ENCODE data around the gene GSTA2.
"Not testable (repeated sequence)": the region's sequence is repeated elsewhere in the genome, so short reads cannot be mapped to it uniquely, and the experiment has no call there.

Gene GSTA2

DNA sequence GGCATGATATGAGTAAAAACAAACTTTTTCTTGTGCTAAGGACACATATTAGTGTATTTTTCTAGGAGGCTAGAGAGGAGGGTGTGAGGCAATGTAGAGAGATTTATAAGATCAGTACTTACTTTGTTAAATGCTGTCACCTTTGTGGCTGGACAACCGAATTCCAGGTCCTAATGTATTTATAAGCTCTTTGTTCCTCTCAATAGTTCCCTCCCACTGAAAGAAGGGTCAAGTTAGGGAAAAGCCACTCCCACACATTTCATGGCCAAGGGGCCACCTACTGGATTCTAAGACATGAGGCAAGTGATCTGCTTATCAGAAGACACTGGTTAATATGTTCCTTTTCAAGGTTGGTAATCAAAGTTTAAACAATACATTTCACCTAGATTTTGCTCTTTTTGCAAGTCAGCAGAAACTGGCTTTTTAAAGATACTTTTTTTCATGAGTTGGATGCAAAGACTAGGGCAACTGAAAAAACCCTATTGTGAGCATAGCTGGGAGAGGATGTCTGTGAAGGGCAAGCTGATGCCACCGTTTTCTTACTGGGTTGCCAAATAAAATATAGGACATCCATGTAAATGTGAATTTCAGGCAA is at the start of gene GSTA2:
Gene GSTA2 (minus strand): TSS at position 154 of the 595 bp plus-strand sequence. CDS start 5,528 bp downstream, outside the sequence.
- not testable (repeated sequence) for H3K9ac ChIP-seq (ENCODE audit: low read length); H3K27me3 ChIP-seq (ENCODE audit: control insufficient read depth in 1 of 2, insufficient read depth in 2 of 2, low read length in 2 of 2); H3K27ac ChIP-seq (ENCODE audit: low read depth, low read length); H3K36me3 ChIP-seq (ENCODE audit: insufficient read depth, low read length); H3K4me1 ChIP-seq (ENCODE audit: insufficient read depth, low read length); H3K9me3 ChIP-seq (ENCODE audit: low read length); H3K4me3 ChIP-seq (ENCODE audit: low read depth in 1 of 2, low read length in 2 of 2)

DNA sequence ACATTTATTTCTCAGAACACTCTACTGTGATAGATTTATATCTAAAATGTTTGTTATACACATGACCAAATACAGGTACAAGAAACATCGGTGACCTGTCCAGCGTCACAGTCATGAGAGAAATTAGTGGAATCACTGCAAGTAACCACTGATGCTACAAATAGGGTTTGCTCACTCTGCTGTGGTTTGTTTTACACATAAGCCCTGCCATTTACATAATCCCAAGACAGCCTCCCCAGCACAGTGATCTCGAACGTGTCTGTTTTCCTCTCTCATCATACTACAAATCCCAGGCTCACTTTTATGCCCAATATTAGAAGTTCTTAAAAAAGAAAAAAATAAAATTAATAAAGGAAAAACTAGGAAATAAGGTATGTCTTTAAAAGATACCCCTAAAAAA is 46.5 kb upstream of the GSTA2 start:
- not testable (repeated sequence) for H3K4me3 ChIP-seq (ENCODE audit: low read depth in 1 of 2, low read length in 2 of 2); H3K9me3 ChIP-seq (ENCODE audit: low read length); H3K9ac ChIP-seq (ENCODE audit: low read length); H3K27me3 ChIP-seq (ENCODE audit: control insufficient read depth in 1 of 2, insufficient read depth in 2 of 2, low read length in 2 of 2); H3K4me1 ChIP-seq (ENCODE audit: insufficient read depth, low read length); H3K36me3 ChIP-seq (ENCODE audit: insufficient read depth, low read length); H3K27ac ChIP-seq (ENCODE audit: low read depth, low read length)

DNA sequence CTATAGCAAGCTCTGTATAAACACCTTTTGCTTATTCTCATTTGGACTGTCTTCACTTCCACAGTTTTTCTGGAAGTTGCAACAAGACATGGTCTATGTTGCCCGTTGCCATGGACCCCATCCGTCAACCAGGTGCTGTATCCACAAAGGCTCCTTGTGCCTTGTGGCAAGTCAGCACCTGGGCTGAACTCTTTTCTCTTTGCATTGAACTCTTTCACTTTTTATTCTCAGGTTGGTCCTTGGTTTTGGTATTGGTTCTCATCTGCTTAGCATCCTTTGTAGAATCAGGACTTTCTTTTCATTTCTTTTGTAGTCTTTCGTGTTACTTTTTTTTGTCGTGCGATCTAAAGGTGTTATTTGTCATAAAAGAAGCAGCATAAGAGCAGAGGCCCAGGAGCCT is 45.4 kb upstream of the GSTA2 start:
- no peaks in the 10 kb centered on the region for H3K36me3 ChIP-seq (ENCODE audit: insufficient read depth, low read length)
- no peak overlapping the region for H3K4me3 ChIP-seq (ENCODE audit: low read depth in 1 of 2, low read length in 2 of 2)
- H3K4me1 ChIP-seq (ENCODE audit: insufficient read depth, low read length): no peaks in the 10 kb centered on the region
- H3K27ac ChIP-seq (ENCODE audit: low read depth, low read length): no peak overlapping the region
- no peak overlapping the region for H3K9ac ChIP-seq (ENCODE audit: low read length)
- no peaks in the 10 kb centered on the region for H3K9me3 ChIP-seq (ENCODE audit: low read length)
- H3K27me3 ChIP-seq (ENCODE audit: control insufficient read depth in 1 of 2, insufficient read depth in 2 of 2, low read length in 2 of 2): no peaks in the 10 kb centered on the region

GRCh38 chr6:52803668-52804255 is 40.5 kb upstream of the GSTA2 start, which contains the start of gene GSTA1:
Gene GSTA1, minus strand, starts transcription at chr6:52803816. Its CDS starts 4,549 bp downstream, at chr6:52799267.
- H3K36me3 ChIP-seq (ENCODE audit: insufficient read depth, low read length); H3K4me3 ChIP-seq (ENCODE audit: low read depth in 1 of 2, low read length in 2 of 2); H3K9ac ChIP-seq (ENCODE audit: low read length); H3K27ac ChIP-seq (ENCODE audit: low read depth, low read length); H3K4me1 ChIP-seq (ENCODE audit: insufficient read depth, low read length); H3K9me3 ChIP-seq (ENCODE audit: low read length); H3K27me3 ChIP-seq (ENCODE audit: control insufficient read depth in 1 of 2, insufficient read depth in 2 of 2, low read length in 2 of 2): not testable (repeated sequence)

GRCh38 chr6:52802806-52803205 is 39.5 kb upstream of the GSTA2 start:
- H3K9ac ChIP-seq (ENCODE audit: low read length): no peak overlapping the region
- H3K27me3 ChIP-seq (ENCODE audit: control insufficient read depth in 1 of 2, insufficient read depth in 2 of 2, low read length in 2 of 2): no peaks in the 10 kb centered on the region
- H3K27ac ChIP-seq (ENCODE audit: low read depth, low read length): no peak overlapping the region
- no peaks in the 10 kb centered on the region for H3K9me3 ChIP-seq (ENCODE audit: low read length)
- H3K4me1 ChIP-seq (ENCODE audit: insufficient read depth, low read length): no peaks in the 10 kb centered on the region
- no peak overlapping the region for H3K4me3 ChIP-seq (ENCODE audit: low read depth in 1 of 2, low read length in 2 of 2)
- H3K36me3 ChIP-seq (ENCODE audit: insufficient read depth, low read length): no peaks in the 10 kb centered on the region

GRCh38 chr6:52801188-52801841 is 38.0 kb upstream of the GSTA2 start:
- Histone ChIP-seq H3K36me3 (ENCODE audit: insufficient read depth, low read length) (no peaks in the 10 kb centered on the region), H3K9me3 (ENCODE audit: low read length) (no peaks in the 10 kb centered on the region), H3K27me3 (ENCODE audit: control insufficient read depth in 1 of 2, insufficient read depth in 2 of 2, low read length in 2 of 2) (no peaks in the 10 kb centered on the region), H3K9ac (ENCODE audit: low read length) (no peak overlapping the region), H3K4me3 (ENCODE audit: low read depth in 1 of 2, low read length in 2 of 2) (no peak overlapping the region), H3K4me1 (ENCODE audit: insufficient read depth, low read length) (no peaks in the 10 kb centered on the region), H3K27ac (ENCODE audit: low read depth, low read length) (no peak overlapping the region)

DNA sequence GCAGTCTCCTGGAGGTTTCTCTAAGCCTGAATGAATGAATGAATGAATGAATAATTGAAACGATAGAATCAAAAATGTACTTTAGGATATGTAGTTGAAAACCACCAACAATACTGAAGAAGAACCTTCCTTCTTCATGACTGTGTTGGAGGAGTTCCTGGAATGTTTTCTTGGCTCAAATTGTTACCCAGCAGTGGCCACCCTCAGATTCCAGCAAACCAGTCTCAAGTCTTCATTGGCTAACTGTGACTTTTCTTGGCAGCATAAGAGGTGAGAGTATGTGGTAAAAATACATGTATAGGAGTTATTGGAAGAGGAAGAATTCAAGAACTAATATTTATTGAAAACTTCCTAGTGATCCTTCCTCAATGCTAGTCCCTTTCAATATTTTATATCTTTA is 36.0 kb upstream of the GSTA2 start:
- not testable (repeated sequence) for H3K9ac ChIP-seq (ENCODE audit: low read length); H3K27ac ChIP-seq (ENCODE audit: low read depth, low read length); H3K4me3 ChIP-seq (ENCODE audit: low read depth in 1 of 2, low read length in 2 of 2); H3K36me3 ChIP-seq (ENCODE audit: insufficient read depth, low read length); H3K4me1 ChIP-seq (ENCODE audit: insufficient read depth, low read length); H3K27me3 ChIP-seq (ENCODE audit: control insufficient read depth in 1 of 2, insufficient read depth in 2 of 2, low read length in 2 of 2); H3K9me3 ChIP-seq (ENCODE audit: low read length)

DNA sequence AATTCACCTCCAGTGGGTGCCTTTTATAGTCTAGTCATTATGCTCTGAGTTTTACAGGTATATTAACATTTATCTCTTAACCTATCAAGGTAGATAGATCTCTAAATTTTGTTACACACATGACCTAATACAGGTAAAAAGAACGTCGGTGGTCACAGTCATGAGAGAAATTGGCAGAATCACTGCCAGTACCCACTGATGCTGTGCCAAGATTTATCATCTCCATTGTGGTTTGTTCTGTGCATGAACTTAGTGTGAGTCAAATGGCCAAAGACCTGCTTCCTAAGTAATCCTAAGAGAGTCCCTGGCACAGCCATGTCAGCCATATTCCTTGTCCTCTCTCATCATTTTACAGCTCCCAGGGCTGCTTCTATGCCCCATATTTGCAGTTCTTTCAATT is 31.1 kb upstream of the GSTA2 start:
- not testable (repeated sequence) for H3K4me3 ChIP-seq (ENCODE audit: low read depth in 1 of 2, low read length in 2 of 2); H3K27ac ChIP-seq (ENCODE audit: low read depth, low read length); H3K4me1 ChIP-seq (ENCODE audit: insufficient read depth, low read length); H3K36me3 ChIP-seq (ENCODE audit: insufficient read depth, low read length); H3K9ac ChIP-seq (ENCODE audit: low read length); H3K9me3 ChIP-seq (ENCODE audit: low read length); H3K27me3 ChIP-seq (ENCODE audit: control insufficient read depth in 1 of 2, insufficient read depth in 2 of 2, low read length in 2 of 2)

DNA sequence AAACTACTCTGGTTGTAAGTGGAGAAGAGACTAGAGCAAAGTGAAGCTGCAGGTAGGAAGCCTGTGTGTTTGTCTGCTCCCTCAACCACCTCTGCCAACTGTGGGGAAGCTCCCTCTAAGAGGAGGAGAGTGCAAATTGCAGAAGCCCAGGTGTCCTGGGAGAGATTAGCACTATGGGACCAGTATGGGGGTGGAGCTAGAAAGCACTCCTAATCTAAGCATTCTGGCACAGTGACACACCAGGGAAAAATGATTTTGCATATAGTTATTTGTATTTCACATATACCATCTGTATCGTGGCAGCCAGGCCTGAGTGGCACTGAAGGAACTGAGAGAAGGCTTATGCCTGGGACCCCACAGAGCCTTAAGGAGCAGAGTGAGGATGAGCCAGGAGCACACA is 27.6 kb upstream of the GSTA2 start:
- no peak overlapping the region for H3K4me3 ChIP-seq (ENCODE audit: low read depth in 1 of 2, low read length in 2 of 2)
- H3K4me1 ChIP-seq (ENCODE audit: insufficient read depth, low read length): no peaks in the 10 kb centered on the region
- no peaks in the 10 kb centered on the region for H3K9me3 ChIP-seq (ENCODE audit: low read length)
- H3K36me3 ChIP-seq (ENCODE audit: insufficient read depth, low read length): no peaks in the 10 kb centered on the region
- no peak overlapping the region for H3K27ac ChIP-seq (ENCODE audit: low read depth, low read length)
- no peaks in the 10 kb centered on the region for H3K27me3 ChIP-seq (ENCODE audit: control insufficient read depth in 1 of 2, insufficient read depth in 2 of 2, low read length in 2 of 2)
- H3K9ac ChIP-seq (ENCODE audit: low read length): no peak overlapping the region

- H3K27me3 ChIP-seq (ENCODE audit: control insufficient read depth in 1 of 2, insufficient read depth in 2 of 2, low read length in 2 of 2); H3K4me1 ChIP-seq (ENCODE audit: insufficient read depth, low read length); H3K4me3 ChIP-seq (ENCODE audit: low read depth in 1 of 2, low read length in 2 of 2); H3K36me3 ChIP-seq (ENCODE audit: insufficient read depth, low read length); H3K9me3 ChIP-seq (ENCODE audit: low read length); H3K27ac ChIP-seq (ENCODE audit: low read depth, low read length); H3K9ac ChIP-seq (ENCODE audit: low read length): not testable (repeated sequence)
Observed at GRCh38 chr6:52789658-52790057, 26.4 kb upstream of the GSTA2 start.

DNA sequence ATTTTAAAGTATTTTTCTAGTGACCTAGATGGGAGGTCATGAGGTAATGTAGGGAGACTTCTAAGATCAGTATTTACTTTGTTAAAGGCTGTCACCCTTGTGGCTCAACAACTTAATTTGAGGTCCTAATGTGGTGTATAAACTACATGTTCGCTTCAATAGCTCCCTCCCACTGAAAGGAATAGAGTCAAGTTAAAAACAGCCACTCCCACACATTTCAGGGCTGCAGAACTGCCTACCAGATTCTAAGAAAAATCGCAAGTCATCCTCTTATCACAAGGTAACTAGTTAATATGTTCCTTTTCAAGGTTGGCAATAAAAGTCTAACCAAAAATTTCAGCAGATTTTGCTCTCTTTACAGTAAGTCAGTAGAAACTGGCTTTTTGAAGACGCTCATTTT is 25.2 kb upstream of the GSTA2 start:
- Histone ChIP-seq H3K27me3 (ENCODE audit: control insufficient read depth in 1 of 2, insufficient read depth in 2 of 2, low read length in 2 of 2) (no peaks in the 10 kb centered on the region), H3K4me3 (ENCODE audit: low read depth in 1 of 2, low read length in 2 of 2) (no peak overlapping the region), H3K27ac (ENCODE audit: low read depth, low read length) (no peak overlapping the region), H3K36me3 (ENCODE audit: insufficient read depth, low read length) (no peaks in the 10 kb centered on the region), H3K9ac (ENCODE audit: low read length) (no peak overlapping the region), H3K4me1 (ENCODE audit: insufficient read depth, low read length) (no peaks in the 10 kb centered on the region), H3K9me3 (ENCODE audit: low read length) (no peaks in the 10 kb centered on the region)

- H3K27ac ChIP-seq (ENCODE audit: low read depth, low read length): no peak overlapping the region
- no peaks in the 10 kb centered on the region for H3K4me1 ChIP-seq (ENCODE audit: insufficient read depth, low read length)
- no peaks in the 10 kb centered on the region for H3K27me3 ChIP-seq (ENCODE audit: control insufficient read depth in 1 of 2, insufficient read depth in 2 of 2, low read length in 2 of 2)
Observed at GRCh38 chr6:52787917-52788316, 24.6 kb upstream of the GSTA2 start.

More at GRCh38 chr6:52787917-52788316, 24.6 kb upstream of the GSTA2 start:
- no peak overlapping the region for H3K4me3 ChIP-seq (ENCODE audit: low read depth in 1 of 2, low read length in 2 of 2)
- H3K9ac ChIP-seq (ENCODE audit: low read length): no peak overlapping the region
- no peaks in the 10 kb centered on the region for H3K36me3 ChIP-seq (ENCODE audit: insufficient read depth, low read length)
- H3K9me3 ChIP-seq (ENCODE audit: low read length): no peaks in the 10 kb centered on the region
